NOMO-1 treated with dmso at 0.1 percent for 144 hours (cell line): ENCODE measurements around the gene LLGL1.

ENCODE experiments used
- DNase-seq: peaks from one replicate; lab custom pipeline; 2025; ENCODE audit not compliant: unreplicated experiment; lab: John Stamatoyannopoulos, UW

LLGL1 gene

GRCh38 chr17:18229254-18229653 is 3.8 kb downstream of the LLGL1 start:
- DNase-seq, result no peak

DNA sequence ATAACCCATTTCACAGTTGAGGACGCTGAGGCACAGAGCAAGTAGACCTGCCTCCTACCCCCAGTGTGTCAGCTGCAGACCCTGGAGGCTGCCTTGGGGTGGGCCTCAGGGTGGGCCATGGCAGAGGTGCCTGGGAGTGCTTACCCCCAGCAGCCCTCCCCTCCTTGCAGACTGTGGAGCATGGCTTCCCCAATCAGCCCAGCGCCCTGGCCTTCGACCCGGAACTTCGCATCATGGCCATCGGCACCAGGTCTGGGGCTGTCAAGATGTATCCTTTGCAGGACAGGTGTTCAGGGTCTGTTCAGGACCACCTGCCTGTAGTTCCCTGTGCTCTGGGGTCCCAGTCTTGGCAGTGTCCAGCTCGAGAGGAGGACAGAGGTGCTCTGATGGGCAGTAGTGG is 4.3 kb downstream of the LLGL1 start:
- DNase-seq, result no peak

- no peak for DNase-seq
These were observed 5.1 kb downstream of the LLGL1 start for GRCh38 chr17:18230288-18231141.

DNA sequence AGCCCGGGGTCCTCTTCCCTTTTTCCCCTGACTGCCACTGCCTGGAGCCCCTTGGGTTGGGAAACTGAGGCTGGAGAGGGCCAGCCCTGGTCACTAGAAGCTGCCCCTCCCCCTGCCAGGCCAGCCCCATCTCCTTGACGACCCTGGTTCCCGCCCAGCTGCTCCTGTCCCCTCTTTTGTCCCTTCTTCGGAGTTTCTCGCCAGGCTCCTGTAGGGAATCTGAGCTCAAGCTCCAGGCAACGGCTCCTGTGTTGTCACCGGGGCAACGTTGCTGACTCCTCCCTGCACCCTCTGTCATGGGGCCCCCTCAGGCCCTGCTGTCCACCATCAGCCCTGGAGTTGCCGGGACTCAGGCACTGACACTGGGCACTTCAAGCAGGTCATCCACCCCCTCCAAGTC is 5.7 kb downstream of the LLGL1 start:
- DNase-seq, result no peak

DNA sequence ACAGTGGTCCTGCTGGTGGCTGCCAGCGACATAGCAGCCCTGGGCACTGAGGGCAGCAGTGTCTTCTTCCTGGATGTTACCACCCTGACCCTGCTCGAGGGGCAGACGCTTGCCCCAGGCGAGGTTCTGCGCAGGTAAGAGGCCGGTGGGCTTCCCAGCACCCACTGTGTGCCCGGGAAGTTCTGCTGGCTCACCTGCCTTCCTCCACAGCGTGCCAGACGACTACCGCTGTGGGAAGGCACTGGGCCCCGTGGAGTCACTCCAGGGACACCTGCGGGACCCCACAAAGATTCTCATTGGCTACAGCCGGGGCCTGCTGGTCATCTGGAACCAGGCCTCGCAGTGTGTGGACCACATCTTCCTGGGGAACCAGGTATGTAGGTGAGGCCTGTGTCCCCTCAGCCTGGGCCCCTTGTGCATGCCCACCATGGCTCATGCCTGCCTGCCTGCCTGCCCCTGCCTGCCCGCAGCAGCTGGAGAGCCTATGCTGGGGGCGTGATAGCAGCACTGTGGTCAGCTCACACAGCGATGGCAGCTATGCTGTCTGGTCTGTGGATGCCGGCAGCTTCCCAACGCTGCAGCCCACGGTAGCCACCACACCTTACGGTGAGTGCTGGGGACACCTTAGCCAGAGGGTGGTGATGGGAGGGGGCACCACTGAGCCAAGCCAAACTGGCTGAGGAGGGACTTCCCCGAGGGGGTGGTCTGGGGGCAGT is 8.5 kb downstream of the LLGL1 start:
- DNase-seq, result no peak

- DNase-seq, result no peak
These were observed 9.5 kb downstream of the LLGL1 start for GRCh38 chr17:18234853-18235380.

- DNase-seq, result no peak
These were observed 10.4 kb downstream of the LLGL1 start for GRCh38 chr17:18235743-18236256.

- no peak for DNase-seq
These were observed 11.1 kb downstream of the LLGL1 start for GRCh38 chr17:18236494-18236893.

DNA sequence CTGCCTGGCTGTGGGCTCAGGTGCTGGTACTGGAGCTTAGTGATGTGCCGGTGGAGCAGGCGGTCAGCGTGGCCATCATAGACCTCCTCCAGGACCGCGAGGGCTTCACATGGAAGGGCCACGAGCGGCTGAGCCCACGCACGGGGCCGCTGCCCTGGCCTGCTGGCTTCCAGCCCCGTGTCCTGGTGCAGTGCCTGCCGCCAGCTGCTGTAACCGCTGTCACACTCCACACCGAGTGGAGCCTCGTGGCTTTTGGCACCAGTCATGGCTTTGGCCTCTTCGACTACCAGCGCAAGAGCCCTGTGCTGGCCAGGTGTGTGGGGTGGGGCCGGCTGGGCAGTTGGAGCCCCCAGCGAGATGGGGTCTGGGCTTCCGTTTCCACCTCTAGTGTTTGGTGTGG is 12.0 kb downstream of the LLGL1 start:
- DNase-seq, result no peak

- no peak for DNase-seq
These were observed 12.9 kb downstream of the LLGL1 start for GRCh38 chr17:18238299-18238698.

DNA sequence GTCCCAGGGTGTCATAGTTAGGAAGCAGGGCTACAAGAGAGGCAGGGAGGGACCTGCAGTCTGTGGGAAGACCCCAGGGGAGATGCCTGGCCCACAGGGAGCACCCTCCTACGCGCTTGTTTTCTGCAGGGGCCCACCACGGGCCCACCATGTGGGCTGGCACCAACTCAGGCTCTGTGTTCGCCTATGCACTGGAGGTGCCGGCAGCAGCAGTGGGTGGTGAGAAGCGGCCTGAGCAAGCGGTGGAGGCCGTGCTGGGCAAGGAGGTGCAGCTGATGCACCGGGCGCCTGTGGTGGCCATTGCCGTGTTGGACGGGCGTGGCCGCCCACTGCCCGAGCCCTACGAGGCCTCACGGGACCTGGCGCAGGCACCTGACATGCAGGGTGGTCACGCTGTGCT is 15.0 kb downstream of the LLGL1 start:
- DNase-seq, result no peak

DNA sequence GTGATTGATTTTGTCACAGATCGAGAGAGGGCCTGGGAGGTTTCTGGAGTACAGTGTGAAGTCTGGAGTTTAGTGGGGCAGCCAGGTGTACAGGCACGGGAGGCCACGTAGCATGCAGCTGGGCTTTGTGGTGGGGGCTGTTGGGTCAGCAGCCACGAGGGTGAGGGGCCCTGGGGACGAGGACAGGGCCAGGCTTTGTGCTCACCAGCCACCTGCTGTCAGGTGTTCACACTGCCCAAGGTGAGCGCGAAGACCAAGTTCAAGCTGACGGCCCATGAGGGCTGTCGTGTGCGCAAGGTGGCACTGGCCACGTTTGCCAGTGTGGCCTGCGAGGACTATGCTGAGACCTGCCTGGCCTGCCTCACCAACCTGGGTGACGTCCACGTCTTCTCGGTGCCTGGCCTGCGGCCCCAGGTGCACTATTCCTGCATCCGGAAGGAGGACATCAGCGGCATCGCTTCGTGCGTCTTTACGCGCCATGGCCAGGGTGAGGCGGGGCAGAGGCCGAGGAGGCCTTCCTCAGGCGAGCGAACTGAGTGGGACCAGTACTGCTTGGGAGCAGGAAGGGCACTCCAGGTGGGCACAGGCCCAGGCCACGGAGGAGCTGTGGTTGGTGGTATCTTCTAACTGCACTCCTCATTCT is 15.9 kb downstream of the LLGL1 start:
- no peak for DNase-seq

DNA sequence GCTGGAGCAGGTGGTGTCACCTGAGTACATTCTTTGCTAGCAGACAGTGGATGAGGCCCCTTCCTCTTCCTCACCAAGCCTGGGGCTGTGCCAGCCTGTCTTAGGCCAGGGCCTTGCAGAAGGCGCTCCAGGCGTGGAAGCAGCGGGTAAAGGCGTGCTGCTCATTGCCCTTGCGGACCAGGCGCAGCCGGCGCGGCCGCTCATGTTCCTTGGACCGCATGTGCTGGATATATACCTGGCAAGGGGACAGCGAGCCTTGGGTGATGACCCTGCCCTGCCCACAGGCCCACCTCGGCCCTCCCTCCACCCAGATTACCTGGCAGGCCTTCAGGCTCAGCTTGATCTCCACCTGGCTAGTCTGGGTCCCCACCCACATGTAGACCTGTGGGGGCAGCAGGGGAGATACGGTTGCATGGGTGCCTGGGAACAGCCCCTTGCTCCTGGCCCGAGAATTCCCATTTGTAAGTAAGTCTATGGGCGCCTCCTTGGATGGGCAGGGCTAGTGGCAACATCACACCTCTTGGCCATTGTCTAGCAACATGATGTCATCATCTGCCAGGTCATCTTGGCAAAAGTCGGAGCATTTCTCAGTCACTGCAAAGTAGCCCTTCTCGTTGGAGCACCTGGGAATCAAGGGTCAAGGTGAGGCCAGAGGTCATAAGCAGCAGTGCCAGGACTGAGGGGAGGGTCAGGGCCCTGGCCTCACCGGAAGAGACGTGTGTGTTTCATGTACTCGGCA is 19.8 kb downstream of the LLGL1 start:
- DNase-seq, result no peak

DNA sequence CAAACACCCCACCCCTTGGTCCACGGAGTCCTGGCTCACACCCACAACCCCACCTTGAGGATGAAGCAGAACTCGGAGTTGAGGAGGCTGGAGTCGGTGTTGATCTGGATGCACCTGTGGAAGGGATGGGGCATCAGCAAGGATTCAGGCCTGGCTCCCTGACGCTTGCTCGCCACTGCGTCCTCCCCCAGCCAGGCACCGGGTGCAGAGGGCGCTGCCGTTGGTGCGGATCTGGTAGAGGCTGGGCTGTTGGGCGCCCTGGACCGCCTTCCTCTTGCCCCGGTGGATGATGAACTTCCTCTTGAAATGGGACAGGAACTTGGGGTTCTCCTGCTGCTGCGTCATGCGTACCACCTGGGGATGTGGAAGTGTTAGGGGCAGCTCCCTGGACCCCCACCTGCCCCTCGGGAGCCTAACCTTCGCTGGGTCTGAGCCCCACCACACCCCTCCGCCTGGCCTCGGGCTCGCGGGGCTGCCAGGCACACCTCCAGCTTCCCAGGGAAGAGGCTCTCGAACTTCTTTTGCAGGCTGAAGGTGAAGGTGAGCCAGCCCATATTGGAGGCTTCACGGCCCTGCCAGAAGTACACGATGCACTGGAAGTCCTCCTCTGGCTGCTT is 20.8 kb downstream of the LLGL1 start:
- no peak for DNase-seq

GRCh38 chr17:18246880-18247612 is 21.6 kb downstream of the LLGL1 start:
- no peak for DNase-seq

DNA sequence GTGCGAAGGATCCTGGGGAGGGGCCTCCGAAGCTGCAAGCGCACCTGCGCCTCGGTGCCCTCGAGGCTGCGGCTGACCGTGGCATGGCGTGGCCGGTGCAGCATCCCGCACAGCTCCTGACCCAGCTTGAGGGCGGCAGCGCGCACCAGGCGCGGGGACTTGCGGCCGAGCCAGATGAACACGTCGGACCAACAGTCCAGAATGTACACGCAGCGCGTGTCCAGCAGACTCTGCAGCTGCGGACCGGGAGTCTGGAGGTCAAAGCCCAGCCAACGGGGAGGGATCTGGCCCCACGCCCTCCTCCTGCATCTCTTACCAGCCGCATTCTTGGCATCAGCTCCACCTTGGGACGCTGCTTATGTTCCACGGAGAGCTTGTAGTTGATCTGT is 22.2 kb downstream of the LLGL1 start:
- no peak for DNase-seq

DNA sequence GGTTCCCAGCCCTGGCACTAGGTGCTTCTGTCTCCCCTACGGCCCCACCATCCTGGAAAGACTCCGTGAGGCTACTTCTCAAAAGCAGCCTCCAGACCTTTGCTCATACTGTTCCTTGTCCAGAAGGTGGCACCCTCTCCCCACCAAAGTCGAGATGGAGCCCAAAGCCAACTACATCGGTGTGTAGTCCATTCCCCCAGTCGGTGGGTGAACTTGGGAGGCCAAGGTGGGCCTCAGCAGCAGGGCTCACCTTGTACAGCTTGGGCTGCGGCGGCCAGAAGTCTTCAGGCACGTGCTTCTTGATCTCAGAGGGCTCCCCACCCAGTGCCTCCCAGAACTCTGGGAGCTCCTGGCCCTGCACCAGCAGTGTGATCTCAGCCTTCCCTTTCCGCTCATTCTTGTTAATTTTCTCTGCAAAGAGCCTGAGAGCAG is 22.9 kb downstream of the LLGL1 start:
- no peak for DNase-seq

DNA sequence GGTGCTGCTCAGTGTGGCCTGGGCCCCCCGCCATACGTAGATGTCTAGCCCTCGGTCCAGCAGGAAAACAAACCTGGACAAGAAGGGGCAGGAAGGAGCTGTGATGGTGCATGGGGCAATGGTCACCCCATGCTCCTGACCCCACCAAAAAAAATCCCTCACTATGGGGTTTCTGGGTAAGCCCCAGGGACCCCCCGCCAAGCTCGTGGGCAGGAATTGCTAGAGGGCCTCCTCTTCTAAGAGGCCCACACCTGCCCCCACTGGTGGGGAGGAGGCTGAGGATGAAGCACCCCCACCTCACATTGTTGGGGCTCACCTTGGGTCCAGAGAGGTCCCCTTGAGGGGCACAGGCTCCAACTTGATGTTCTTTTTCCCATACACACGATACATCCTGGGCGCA is 23.4 kb downstream of the LLGL1 start:
- no peak for DNase-seq

- DNase-seq, result no peak
These were observed 24.8 kb downstream of the LLGL1 start for GRCh38 chr17:18250259-18250658.

- DNase-seq, result no peak
These were observed 25.3 kb downstream of the LLGL1 start for GRCh38 chr17:18250708-18251107.
